Measurements from ENCODE around the gene SPTAN1. TPM values are rescaled to one million over a fixed set of nuclear protein-coding genes. Genes with fewer than 3 reads are reported as not detected.
"Not testable (repeated sequence)": the region's sequence is repeated elsewhere in the genome, so short reads cannot be mapped to it uniquely, and the experiment has no call there.

SPTAN1 gene
- polyA plus RNA-seq, 3 donors from 2014 or later: 4.8 to 112 (median 25.5) TPM

DNA sequence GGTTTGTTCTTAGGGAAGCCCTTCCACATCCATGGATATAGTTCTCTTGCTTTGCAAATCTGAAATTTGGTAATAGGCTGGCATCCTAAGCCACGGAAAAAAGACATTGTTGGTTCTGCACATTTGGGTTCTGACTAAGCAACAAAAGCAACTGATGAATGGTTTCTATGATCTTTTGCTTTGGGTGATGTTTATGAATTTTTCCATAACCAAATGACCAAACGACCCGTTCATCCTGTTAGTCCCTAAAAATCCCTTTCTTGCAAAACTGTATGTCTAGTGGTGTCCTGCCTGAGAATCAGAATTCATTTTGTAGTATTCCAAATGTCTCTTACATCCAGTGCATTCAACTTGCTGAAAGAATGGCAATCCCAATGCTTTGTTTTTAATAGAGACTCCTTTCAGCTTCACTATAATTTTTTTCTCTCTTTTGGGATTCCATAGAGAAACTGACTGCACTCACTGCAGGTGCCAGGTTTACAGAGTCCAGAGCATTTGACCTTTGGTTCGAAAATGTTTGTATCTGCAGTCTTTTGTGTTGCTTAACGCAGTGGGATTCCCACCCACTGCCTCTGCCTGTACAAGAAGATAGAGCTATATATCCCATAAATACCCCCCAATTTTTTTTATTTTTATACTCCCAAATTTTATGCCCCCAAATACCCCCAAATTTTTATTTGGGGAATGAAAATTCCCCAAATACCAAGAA is 4.7 kb downstream of the SPTAN1 start:
- no peak overlapping the region for H3K4me3 Mint-ChIP-seq
- no peak for DNase-seq
- H3K36me3 Mint-ChIP-seq: no peaks in the 10 kb centered on the region
- H3K27me3 Mint-ChIP-seq (ENCODE audit: low read depth in 3 of 3): peaks cover 0 to 3% (median 1%) of the 10 kb centered on the region in 3 donors
- peak overlapping the region in 3 of 6 donors; percentile 1 to 23 (median 11) for H3K27ac Mint-ChIP-seq
- no peaks in the 10 kb centered on the region for H3K9me3 Mint-ChIP-seq
- H3K4me1 Mint-ChIP-seq: peaks cover 23 to 32% of the 10 kb centered on the region in 2 donors

DNA sequence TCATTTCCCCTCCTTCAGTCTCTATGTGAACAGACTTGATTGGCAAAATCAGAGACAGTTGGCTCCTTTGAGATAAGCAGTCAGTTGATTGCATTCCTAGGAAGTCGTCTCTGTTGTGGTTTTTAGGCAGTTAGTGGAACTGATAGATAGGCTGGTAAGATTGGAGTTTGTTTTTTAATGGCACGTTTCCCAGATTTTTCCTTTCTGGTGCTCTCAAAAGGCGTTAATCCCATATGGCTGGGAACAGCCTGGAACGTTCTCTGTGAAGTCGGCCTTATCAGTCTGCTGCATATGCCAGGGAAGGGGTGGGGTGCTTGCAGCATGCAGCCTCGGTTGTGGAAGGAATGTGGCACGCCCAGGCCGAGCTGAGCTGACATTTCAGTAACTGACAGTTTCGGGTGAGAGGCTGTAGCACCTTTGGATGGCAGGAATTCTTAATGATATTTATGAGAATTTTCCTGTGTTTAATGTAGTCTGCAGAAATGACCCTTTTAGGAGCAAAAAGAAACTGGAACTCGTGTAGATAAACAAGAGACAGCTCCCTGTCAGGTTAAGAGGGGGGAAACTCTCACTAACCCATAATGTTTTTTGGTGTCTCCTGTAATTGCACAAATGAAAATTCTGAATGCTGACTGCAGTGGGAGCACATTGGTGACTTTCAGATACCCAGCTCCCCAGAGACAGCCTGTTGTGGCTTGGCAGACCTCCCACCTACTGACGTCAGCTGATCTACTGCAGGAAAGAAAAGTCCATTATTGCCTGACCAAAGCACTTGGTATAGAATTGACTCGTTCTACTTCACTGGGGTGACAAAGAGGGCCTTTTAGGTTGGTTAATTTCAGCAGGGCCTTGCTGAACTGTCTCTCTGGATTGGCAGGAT is 6.3 kb downstream of the SPTAN1 start:
- Mint-ChIP-seq H3K27me3 (ENCODE audit: low read depth in 3 of 3) (no peaks in the 10 kb centered on the region), H3K36me3 (no peaks in the 10 kb centered on the region), H3K9me3 (no peaks in the 10 kb centered on the region), H3K4me3 (peak overlapping the region in 2 of 5 donors; percentile 14 to 15), H3K27ac (peak overlapping the region; percentile 51 to 88 (median 66)), H3K4me1 (peaks cover 22 to 32% of the 10 kb centered on the region in 2 donors)
- peak; percentile 16 to 42 (median 25) for DNase-seq

DNA sequence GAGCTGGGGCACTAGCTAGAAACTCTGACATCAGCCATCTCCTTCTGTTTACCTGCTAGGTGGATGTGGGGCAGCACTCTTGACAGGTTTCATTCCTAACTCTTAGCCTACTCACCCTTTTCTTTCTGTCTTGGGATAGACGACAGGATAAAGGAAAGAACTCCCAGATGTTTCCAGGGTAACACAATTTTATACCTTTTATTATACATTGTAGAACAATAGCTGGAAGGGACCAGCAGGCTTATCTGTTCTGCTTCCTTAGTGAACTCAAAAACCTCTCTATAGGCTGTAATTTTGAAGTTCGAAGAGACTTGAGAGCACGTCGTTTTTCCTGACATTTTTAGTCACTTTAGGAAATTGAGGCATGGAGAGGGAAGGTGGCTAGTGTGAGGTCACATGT is 13.2 kb downstream of the SPTAN1 start:
- Mint-ChIP-seq H3K4me1 (peaks cover 8 to 44% of the 10 kb centered on the region in 2 donors), H3K27ac (peak overlapping the region in 1 of 6 donors; percentile 9), H3K27me3 (ENCODE audit: low read depth in 3 of 3) (no peaks in the 10 kb centered on the region), H3K4me3 (no peak overlapping the region), H3K9me3 (no peaks in the 10 kb centered on the region), H3K36me3 (peaks cover 10 to 20% (median 19%) of the 10 kb centered on the region in 3 donors)
- no peak for DNase-seq

DNA sequence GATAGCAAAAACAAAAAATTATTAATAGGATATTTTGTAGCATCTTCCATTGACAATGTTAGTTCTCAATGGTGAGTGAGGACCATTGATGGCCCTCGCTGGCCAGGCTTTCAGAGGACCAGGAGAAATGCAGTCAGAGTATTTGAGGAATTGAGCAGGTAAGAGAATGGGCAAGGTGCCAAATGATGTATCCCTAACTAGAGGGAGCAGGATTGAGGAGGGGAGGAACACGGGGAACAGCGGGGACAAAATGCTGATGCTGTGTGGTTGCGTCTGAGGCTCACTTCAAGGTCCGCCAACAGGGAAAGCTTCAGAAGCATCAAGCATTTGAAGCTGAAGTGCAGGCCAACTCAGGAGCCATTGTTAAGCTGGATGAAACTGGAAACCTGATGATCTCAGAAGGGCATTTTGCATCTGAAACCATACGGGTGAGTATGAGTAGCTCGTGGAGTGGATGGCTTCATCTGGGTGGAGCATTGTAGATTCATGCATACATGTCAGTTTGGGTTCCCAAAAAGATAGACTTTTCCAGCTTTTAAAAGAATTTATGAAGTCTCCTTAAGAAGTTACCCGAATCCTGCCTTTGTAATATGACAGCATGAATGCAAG is 16.2 kb downstream of the SPTAN1 start:
- no peaks in the 10 kb centered on the region for H3K9me3 Mint-ChIP-seq
- H3K27ac Mint-ChIP-seq: peak overlapping the region in 1 of 6 donors; percentile 43
- peaks cover 8 to 43% of the 10 kb centered on the region in 2 donors for H3K4me1 Mint-ChIP-seq

DNA sequence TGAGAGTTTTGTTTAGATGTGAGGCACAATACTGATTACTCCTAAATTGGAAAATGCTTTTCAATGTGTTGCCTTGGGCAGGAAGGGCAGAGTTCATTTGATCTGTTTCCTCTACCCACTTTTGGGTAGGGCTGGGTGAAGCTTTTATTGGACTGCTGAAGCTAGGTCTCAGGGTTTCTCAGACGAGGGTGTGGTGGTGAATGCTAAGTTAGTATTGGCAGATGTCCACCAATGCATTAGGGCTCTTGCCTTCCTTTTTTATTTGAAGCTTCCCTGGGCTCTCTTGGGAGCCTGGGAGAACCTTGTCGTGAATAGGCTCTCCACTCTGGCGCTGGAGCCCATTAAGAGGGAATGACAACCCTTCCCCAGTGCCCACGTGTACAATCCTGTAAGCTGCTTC is 23.1 kb downstream of the SPTAN1 start:
- H3K27ac Mint-ChIP-seq: peak overlapping the region in 1 of 6 donors; percentile 24
- H3K27me3 Mint-ChIP-seq (ENCODE audit: low read depth in 3 of 3): no peaks in the 10 kb centered on the region
- peaks cover 29 to 54% (median 31%) of the 10 kb centered on the region in 3 donors for H3K36me3 Mint-ChIP-seq
- H3K4me1 Mint-ChIP-seq: peaks cover 2 to 6% of the 10 kb centered on the region in 2 donors
- no peak for DNase-seq
- no peak overlapping the region for H3K4me3 Mint-ChIP-seq
- H3K9me3 Mint-ChIP-seq: no peaks in the 10 kb centered on the region

More for the DNA sequence above, 16.2 kb downstream of the SPTAN1 start:
- DNase-seq: no peak
- Mint-ChIP-seq H3K36me3 (peaks cover 10 to 26% (median 24%) of the 10 kb centered on the region in 3 donors), H3K4me3 (no peak overlapping the region), H3K27me3 (ENCODE audit: low read depth in 3 of 3) (no peaks in the 10 kb centered on the region)

DNA sequence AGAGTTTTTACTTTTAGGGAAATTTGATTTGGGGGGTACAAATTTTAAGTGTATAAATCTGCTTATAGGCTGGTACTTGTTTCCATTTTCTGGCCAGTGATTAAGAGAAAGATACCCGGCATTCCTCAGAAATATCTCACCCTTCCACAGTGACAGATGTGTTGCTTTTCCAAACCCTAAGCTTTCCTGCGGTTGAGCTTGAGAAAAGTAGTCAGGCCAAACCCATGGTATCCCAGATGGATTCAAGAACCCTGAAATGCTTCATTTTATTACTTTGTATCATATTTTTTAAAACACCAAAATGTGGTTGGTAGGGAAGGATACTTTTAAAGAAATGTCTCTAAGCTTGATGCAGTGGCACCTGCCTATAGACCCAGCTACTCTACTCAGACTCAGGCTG is 23.5 kb downstream of the SPTAN1 start:
- peaks cover 29 to 58% (median 31%) of the 10 kb centered on the region in 3 donors for H3K36me3 Mint-ChIP-seq
- no peak overlapping the region for H3K27ac Mint-ChIP-seq

DNA sequence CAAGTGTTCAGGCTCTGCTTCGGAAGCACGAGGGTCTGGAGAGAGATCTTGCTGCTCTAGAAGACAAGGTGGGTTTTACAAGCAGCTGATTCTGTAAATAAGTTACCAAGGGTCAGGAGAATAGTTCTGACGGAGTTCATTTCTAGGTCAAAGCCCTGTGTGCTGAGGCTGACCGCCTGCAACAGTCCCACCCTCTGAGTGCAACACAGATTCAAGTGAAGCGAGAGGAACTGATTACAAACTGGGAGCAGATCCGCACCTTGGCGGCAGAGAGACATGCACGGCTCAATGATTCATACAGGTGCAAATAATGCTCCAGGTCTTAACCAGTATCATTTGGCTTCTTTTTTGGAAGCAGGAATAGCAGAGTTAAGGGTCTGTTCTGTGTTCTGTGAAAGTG is 24.8 kb downstream of the SPTAN1 start:
- no peak overlapping the region for H3K4me3 Mint-ChIP-seq
- peaks cover 29 to 65% (median 31%) of the 10 kb centered on the region in 3 donors for H3K36me3 Mint-ChIP-seq
- no peak for DNase-seq

More for the DNA sequence above, 23.5 kb downstream of the SPTAN1 start:
- Mint-ChIP-seq H3K9me3 (no peaks in the 10 kb centered on the region), H3K27me3 (ENCODE audit: low read depth in 3 of 3) (no peaks in the 10 kb centered on the region), H3K4me3 (no peak overlapping the region), H3K4me1 (peaks cover 2 to 6% of the 10 kb centered on the region in 2 donors)
- DNase-seq: no peak

DNA sequence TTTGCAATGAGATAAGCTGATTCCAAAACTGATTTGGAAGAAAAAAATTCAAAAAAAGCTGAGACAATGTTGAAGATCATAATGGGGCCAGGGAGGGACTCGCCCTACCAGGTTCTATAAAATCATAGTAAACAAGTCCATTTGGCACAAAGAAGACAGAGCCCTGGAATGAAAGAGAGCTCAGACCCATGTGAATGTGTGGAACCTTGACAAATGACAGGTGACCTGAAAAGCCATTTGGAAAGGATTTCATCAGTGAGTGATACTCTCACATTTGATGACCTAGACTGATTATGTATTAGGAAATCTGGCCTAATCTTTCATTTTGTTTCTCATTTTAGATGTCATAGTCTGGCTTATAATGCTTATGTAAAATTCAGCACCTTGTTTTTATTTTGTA is 26.8 kb downstream of the SPTAN1 start:
- Mint-ChIP-seq H3K4me1 (no peaks in the 10 kb centered on the region), H3K9me3 (no peaks in the 10 kb centered on the region), H3K4me3 (no peak overlapping the region), H3K27ac (peak overlapping the region in 3 of 6 donors; percentile 20 to 45 (median 31)), H3K36me3 (peaks cover 39 to 83% (median 44%) of the 10 kb centered on the region in 3 donors), H3K27me3 (ENCODE audit: low read depth in 3 of 3) (no peaks in the 10 kb centered on the region)
- no peak for DNase-seq

More for the DNA sequence above, 24.8 kb downstream of the SPTAN1 start:
- Mint-ChIP-seq H3K4me1 (peaks cover under 1 to 6% of the 10 kb centered on the region in 2 donors), H3K27ac (peak overlapping the region in 1 of 6 donors; percentile 53), H3K9me3 (no peaks in the 10 kb centered on the region), H3K27me3 (ENCODE audit: low read depth in 3 of 3) (no peaks in the 10 kb centered on the region)

DNA sequence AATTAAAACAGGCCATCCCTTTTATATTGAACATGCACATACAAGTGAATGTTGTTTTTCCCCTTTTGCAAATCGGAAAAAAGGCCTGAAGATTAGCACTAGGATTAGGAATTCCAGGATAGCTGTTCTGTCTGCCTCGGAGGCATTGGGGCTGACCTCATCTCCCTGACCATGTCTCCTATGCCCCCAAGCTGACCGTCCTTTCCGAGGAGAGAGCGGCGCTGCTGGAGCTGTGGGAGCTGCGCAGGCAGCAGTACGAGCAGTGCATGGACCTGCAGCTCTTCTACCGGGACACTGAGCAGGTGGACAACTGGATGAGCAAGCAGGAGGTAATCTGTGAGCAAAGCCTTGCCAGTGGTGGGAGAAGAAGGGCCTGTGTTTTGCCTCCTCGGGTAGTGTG is 28.3 kb downstream of the SPTAN1 start:
- no peaks in the 10 kb centered on the region for H3K4me1 Mint-ChIP-seq
- H3K27ac Mint-ChIP-seq: peak overlapping the region in 1 of 6 donors; percentile 34
- H3K36me3 Mint-ChIP-seq: peaks cover 35 to 84% (median 53%) of the 10 kb centered on the region in 3 donors
- H3K27me3 Mint-ChIP-seq (ENCODE audit: low read depth in 3 of 3): no peaks in the 10 kb centered on the region
- no peak overlapping the region for H3K4me3 Mint-ChIP-seq
- DNase-seq: no peak
- no peaks in the 10 kb centered on the region for H3K9me3 Mint-ChIP-seq

DNA sequence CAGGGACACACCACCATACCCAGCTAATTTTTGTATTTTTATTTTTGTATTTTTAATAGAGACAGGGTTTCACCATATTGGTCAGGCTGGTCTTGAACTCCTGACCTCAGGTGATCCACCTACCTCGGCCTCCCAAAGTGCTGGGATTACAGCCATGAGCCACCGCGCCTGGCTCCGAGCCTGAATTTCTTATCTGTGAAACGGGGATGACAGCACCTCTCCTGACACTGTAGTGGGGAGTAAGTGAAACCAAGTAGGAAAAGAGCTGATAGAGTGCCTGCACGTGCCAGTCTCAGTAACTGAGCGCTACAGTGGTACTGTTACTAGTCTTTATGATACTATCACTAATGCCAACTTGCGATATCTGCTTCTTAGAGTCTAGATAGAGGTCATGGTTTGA is 32.8 kb downstream of the SPTAN1 start:
- not testable (repeated sequence) for DNase-seq; H3K4me1 Mint-ChIP-seq; H3K9me3 Mint-ChIP-seq; H3K4me3 Mint-ChIP-seq; H3K27me3 Mint-ChIP-seq (ENCODE audit: low read depth in 3 of 3)
- Mint-ChIP-seq H3K36me3 (peaks cover 22 to 70% (median 43%) of the 10 kb centered on the region in 3 donors), H3K27ac (peak overlapping the region in 1 of 6 donors; percentile 13)

DNA sequence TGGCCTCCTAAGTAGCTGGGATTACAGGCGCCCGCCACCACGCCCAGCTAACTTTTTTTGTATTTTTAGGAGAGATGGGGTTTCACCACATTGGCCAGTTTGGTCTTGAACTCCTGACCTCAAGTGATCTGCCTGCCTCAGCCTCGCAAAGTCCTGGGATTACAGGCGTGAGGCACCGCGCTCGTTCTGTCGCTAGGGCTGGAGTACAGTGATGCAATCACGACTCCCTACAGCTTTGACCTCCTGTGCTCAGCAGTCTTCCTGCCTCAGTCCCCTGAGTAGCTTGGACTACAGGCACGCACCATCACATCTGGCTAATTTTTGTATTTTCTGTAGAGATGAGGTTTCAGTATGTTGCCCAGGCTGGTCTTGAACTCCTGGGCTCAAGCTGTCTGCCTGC is 34.5 kb downstream of the SPTAN1 start:
- not testable (repeated sequence) for H3K27me3 Mint-ChIP-seq (ENCODE audit: low read depth in 3 of 3); H3K4me1 Mint-ChIP-seq; H3K4me3 Mint-ChIP-seq; DNase-seq; H3K9me3 Mint-ChIP-seq
- Mint-ChIP-seq H3K27ac (peak overlapping the region in 3 of 6 donors; percentile 37 to 62 (median 53)), H3K36me3 (peaks cover 29 to 66% (median 51%) of the 10 kb centered on the region in 3 donors)

DNA sequence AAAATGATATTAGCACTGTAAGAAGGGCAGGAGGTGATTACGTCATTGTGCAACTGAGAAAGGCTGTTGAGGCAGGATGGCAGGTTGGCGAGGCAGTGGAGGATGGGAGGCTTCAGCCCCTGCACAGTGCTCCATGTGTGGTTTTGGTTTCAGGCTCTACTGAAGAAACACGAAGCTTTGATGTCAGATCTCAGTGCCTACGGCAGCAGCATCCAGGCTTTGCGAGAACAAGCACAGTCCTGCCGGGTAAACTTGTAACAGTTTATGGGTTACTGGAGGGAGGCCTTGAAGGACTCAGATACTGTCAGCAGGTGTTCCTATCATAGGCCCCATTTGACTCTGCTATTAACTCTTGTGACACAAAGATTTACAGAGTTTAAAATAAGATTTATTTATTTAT is 35.1 kb downstream of the SPTAN1 start:
- Mint-ChIP-seq H3K4me3 (no peak overlapping the region), H3K27me3 (ENCODE audit: low read depth in 3 of 3) (no peaks in the 10 kb centered on the region), H3K9me3 (no peaks in the 10 kb centered on the region)

DNA sequence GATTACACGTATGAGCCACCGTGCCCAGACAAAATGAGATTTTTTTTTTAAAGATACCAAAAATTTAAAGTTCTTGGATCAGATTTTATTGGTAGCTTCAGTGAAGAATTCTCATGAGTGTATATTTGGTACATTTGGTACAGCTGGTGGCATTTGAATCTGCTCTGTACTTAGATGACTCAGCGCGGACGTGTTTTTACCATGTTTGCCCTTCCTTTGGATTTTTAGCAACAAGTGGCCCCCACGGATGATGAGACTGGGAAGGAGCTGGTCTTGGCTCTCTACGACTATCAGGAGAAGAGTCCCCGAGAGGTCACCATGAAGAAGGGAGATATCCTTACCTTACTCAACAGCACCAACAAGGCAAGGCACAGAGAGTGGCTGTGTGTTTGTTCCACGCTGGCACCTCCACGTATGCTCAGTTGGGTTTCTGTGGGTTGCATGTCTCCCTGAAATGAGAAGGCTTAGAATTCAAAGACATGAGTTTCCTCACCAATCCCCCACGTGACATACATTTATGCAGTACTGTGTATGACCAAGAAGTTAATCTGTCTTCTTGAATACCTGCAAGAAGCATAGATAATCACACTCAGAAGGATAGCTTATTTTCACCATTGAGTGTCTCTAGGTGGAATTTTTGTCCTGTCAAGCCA is 36.3 kb downstream of the SPTAN1 start:
- Mint-ChIP-seq H3K4me3 (no peak overlapping the region), H3K4me1 (no peaks in the 10 kb centered on the region), H3K9me3 (no peaks in the 10 kb centered on the region), H3K27me3 (ENCODE audit: low read depth in 3 of 3) (no peaks in the 10 kb centered on the region), H3K27ac (no peak overlapping the region), H3K36me3 (peaks cover 25 to 60% (median 39%) of the 10 kb centered on the region in 3 donors)
- no peak for DNase-seq

More for the DNA sequence above, 35.1 kb downstream of the SPTAN1 start:
- Mint-ChIP-seq H3K4me1 (no peaks in the 10 kb centered on the region), H3K27ac (peak overlapping the region in 4 of 6 donors; percentile 14 to 62 (median 45)), H3K36me3 (peaks cover 31 to 63% (median 47%) of the 10 kb centered on the region in 3 donors)
- no peak for DNase-seq
